ENCODE results near the gene STK40.

The STK40 gene

GRCh38 chr1:36400825-36401601 lies 15.3 kb upstream of the STK40 start:
- no peak for DNase-seq

GRCh38 chr1:36400514-36400824 lies 14.7 kb upstream of the STK40 start:
- DNase-seq, result no peak

GRCh38 chr1:36398370-36398977 lies 12.8 kb upstream of the STK40 start:
- no peak for DNase-seq

- peak; percentile 89 for DNase-seq
These were observed 11.9 kb upstream of the STK40 start, which contains the start of gene LSM10 for GRCh38 chr1:36397378-36398230. Gene LSM10 (minus strand): TSS chr1:36397908. CDS start chr1:36394129, 3,779 bp downstream.

GRCh38 chr1:36397083-36397377 lies 11.3 kb upstream of the STK40 start:
- DNase-seq, result no peak

- DNase-seq, result no peak
These were observed 10.6 kb upstream of the STK40 start for GRCh38 chr1:36396359-36396758.

- no peak for DNase-seq
These were observed 8.0 kb upstream of the STK40 start for GRCh38 chr1:36393686-36394085.

GRCh38 chr1:36392836-36393235 lies 7.1 kb upstream of the STK40 start:
- DNase-seq, result no peak

GRCh38 chr1:36391271-36391670 lies 5.5 kb upstream of the STK40 start:
- DNase-seq, result no peak

GRCh38 chr1:36390411-36390810 lies 4.7 kb upstream of the STK40 start:
- DNase-seq, result no peak

- DNase-seq, result no peak
These were observed 4.3 kb upstream of the STK40 start for GRCh38 chr1:36389999-36390398.

GRCh38 chr1:36389261-36389660 lies 3.5 kb upstream of the STK40 start:
- DNase-seq, result no peak

GRCh38 chr1:36387141-36387949 lies 1.6 kb upstream of the STK40 start:
- DNase-seq, result no peak

GRCh38 chr1:36386265-36387140 lies 779 bp upstream of the STK40 start:
- no peak for DNase-seq

GRCh38 chr1:36384542-36385409 lies 948 bp downstream of the STK40 start:
- DNase-seq, result peak; percentile 74

- no peak for DNase-seq
These were observed 2.5 kb downstream of the STK40 start for GRCh38 chr1:36383240-36383639.

- no peak for DNase-seq
These were observed 3.1 kb downstream of the STK40 start for GRCh38 chr1:36382669-36383068.

- no peak for DNase-seq
These were observed 3.5 kb downstream of the STK40 start for GRCh38 chr1:36382231-36382630.

GRCh38 chr1:36381405-36381804 lies 4.3 kb downstream of the STK40 start:
- DNase-seq, result no peak

- no peak for DNase-seq
These were observed 4.9 kb downstream of the STK40 start for GRCh38 chr1:36380782-36381181.

Data from right kidney (tissue), 1 donor.